ENCODE data around the gene ADK. TPM values are rescaled to one million over a fixed set of nuclear protein-coding genes. Genes with fewer than 3 reads are reported as not detected.
A peak's percentile ranks its signal among the peaks of the same experiment; 100 is the strongest.

The ADK gene
- total and polyA plus RNA-seq, 7 donors, result 17.8 to 32.3 (median 23.6) TPM

DNA sequence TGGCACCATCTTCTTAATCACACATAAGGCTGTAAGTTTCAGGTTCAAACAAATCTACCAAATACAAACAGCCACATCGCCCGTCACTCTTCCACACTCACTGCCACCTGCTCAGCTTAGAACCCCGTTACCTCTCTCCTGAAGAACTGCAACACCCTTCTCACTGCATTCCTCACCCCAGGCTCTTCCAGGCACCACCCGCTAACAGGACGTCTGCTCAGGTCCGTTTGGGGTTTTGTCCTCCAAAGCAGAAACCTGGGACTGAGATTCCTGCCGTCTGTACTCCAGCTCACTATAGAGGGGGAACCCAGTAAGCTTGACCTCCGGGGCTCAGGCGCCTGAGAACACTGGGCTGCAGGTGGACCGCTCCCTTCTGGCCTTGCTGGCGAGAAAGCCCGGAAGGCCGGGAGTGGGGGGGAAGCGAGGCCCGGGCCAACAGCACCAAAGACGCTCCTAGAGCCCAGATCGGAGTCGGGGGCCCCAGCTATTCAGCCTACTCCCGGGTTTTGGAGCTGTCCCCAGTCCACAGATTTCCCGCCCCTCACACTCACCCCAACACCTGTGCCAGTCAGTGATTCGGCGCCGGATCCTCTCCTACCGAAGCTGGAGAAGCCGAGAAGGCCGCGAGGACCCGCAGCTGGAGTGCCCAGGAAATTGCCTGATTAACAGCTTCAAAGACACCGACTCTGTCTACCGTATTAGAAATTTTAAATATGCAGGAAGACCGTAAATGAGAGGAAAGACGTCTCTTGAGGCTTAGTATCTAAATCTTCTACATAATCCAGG, 624 bp upstream of the ADK start, which contains the start of gene AP3M1:
Gene AP3M1, minus strand, starts transcription at position 625 of the 786 bp plus-strand sequence. CDS start 12,449 bp downstream, outside the sequence.
- ATAC-seq (peak; percentile 71 to 76 (median 72)), DNase-seq (peak; percentile 86 to 93)
- Histone ChIP-seq H3K4me1 (peaks cover 40% of the 10 kb centered on the region), H3K9me3 (no peaks in the 10 kb centered on the region), H3K4me3 (peak within 1 kb of the TSS; percentile 96), H3K27ac (peak within 1 kb of the TSS; percentile 96), H3K27me3 (ENCODE audit: insufficient read depth in 3 of 3, low read length in 2 of 3) (no peaks in the 10 kb centered on the region), H3K36me3 (ENCODE audit: insufficient read depth in 1 of 2, low read depth in 1 of 2) (peaks cover 0 to 30% of the 10 kb centered on the region in 2 donors)
- 0 to 1% (median 0%) methylated on average over 31 to 32 of the region's 32 CpGs for WGBS, 3 donors
- intact Hi-C loops (cut with DNase I), result no loop called here
- TF ChIP-seq, protein P1, sequence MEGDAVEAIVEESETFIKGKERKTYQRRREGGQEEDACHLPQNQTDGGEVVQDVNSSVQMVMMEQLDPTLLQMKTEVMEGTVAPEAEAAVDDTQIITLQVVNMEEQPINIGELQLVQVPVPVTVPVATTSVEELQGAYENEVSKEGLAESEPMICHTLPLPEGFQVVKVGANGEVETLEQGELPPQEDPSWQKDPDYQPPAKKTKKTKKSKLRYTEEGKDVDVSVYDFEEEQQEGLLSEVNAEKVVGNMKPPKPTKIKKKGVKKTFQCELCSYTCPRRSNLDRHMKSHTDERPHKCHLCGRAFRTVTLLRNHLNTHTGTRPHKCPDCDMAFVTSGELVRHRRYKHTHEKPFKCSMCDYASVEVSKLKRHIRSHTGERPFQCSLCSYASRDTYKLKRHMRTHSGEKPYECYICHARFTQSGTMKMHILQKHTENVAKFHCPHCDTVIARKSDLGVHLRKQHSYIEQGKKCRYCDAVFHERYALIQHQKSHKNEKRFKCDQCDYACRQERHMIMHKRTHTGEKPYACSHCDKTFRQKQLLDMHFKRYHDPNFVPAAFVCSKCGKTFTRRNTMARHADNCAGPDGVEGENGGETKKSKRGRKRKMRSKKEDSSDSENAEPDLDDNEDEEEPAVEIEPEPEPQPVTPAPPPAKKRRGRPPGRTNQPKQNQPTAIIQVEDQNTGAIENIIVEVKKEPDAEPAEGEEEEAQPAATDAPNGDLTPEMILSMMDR (IDR thresholded peaks at IDR 0.05), result no peak

DNA sequence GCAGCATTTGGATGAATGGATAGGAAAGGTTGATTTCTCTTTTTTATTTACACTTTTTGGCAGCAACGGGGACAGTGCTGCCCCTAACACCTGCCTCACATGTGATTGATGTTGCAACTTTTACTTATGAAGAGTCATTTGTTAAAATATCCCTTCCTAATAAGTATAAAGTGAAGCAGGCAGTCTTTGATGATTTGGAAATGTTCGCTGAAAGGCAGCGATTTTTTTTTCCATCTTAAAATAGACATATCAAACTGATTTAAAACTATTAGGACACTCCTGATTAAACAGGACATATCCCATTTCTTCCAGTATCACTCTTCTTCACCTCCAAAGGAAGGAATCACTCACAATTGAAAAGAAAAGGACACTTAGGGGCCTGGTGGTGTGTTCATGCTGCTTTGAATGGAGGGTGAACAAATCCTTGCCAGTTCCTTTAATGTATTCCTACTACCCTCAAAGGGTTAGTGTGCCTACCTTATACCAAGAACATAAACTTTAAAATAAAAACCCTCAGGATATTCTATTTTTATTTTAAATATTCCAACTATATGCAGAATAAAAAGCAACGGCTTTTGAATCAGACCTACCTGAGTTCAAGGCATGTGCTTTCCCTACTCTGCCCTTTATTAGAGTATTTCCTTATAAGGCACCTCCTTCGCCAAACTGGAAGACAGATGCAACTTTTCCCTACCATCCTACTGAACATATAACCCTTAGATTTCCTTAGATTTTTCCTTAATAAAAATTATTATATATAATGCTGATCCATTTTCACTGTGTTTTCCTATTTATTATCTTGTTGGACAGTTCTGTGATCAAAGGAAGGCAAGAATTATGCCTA, 1.1 kb downstream of the ADK start:
- DNase-seq (no peak), ATAC-seq (peak in 2 of 4 donors; percentile 14 to 19)
- Histone ChIP-seq H3K4me3 (peak overlapping the region; percentile 96), H3K4me1 (peaks cover 40% of the 10 kb centered on the region), H3K27me3 (ENCODE audit: insufficient read depth in 3 of 3, low read length in 2 of 3) (no peaks in the 10 kb centered on the region), H3K9me3 (no peaks in the 10 kb centered on the region), H3K27ac (peak overlapping the region; percentile 96), H3K36me3 (ENCODE audit: insufficient read depth in 1 of 2, low read depth in 1 of 2) (peaks cover 0 to 15% of the 10 kb centered on the region in 2 donors)
- 12 to 17% (median 15%) methylated on average over 5 of the region's 5 CpGs for WGBS, 3 donors
- TF ChIP-seq, protein P1 (IDR thresholded peaks at IDR 0.05), result no peak
- intact Hi-C loops (cut with DNase I), result no loop called here

DNA sequence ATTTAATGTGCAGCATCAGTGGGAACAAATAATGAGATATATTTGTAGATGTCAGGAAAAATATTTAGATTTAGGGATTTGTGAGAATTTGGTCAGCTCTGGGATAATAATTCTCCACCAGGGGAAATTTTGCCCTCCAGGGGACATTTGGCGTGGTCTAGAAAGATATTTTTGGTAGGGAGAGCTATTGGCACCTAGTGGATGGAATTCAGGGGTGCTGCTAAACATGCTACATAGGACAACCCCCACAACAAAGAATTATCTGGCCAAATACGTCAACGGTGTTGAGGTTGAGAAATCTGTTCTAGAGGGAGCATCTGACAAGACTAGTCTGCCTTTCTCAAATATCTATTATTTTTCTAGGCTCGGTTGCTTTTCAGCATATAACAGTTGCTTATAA, 2.1 kb downstream of the ADK start:
- peak overlapping the region; percentile 96 for H3K4me3 ChIP-seq
- peaks cover 0 to 8% of the 10 kb centered on the region in 2 donors for H3K36me3 ChIP-seq (ENCODE audit: insufficient read depth in 1 of 2, low read depth in 1 of 2)
- H3K4me1 ChIP-seq, result peaks cover 43% of the 10 kb centered on the region
- DNase-seq (no peak), ATAC-seq (peak in 3 of 4 donors; percentile 16 to 21 (median 18))
- H3K27me3 ChIP-seq (ENCODE audit: insufficient read depth in 3 of 3, low read length in 2 of 3), result no peaks in the 10 kb centered on the region
- 16 to 25% (median 20%) methylated on average over 4 of the region's 4 CpGs for WGBS, 3 donors
- no peaks in the 10 kb centered on the region for H3K9me3 ChIP-seq
- TF ChIP-seq, protein P1 (IDR thresholded peaks at IDR 0.05), result peak; percentile 50
- H3K27ac ChIP-seq, result peak overlapping the region; percentile 96
- intact Hi-C loops (cut with DNase I), result no loop called here

DNA sequence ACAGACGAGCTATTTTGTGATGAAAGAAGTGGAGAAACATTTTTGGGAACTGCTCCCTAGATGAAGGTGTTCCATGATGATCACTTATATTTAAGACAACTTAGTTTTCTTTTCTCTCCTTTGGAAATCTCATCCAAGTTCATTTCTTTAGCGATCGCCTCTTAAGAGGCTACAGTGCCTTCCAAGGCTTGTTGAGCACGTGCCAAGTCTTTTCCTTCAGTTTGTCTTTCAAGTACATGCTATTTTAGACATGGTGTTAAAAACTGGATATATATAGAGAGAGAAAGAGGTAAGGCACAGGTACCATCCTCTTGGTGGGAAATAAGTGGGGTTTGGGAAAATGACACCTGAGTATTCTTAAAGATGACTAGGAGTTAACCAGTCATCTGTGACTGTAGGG, 2.7 kb downstream of the ADK start:
- ATAC-seq, result no peak

More for the DNA sequence above, 2.7 kb downstream of the ADK start:
- intact Hi-C loops (cut with DNase I), result no loop called here
- no peak for DNase-seq
- Histone ChIP-seq H3K27me3 (ENCODE audit: insufficient read depth in 3 of 3, low read length in 2 of 3) (no peaks in the 10 kb centered on the region), H3K27ac (peak overlapping the region; percentile 96), H3K9me3 (no peaks in the 10 kb centered on the region), H3K36me3 (ENCODE audit: insufficient read depth in 1 of 2, low read depth in 1 of 2) (peaks cover 0 to 2% of the 10 kb centered on the region in 2 donors), H3K4me1 (peaks cover 43% of the 10 kb centered on the region), H3K4me3 (peak overlapping the region; percentile 96)
- TF ChIP-seq, protein P1 (IDR thresholded peaks at IDR 0.05), result no peak
- WGBS, 3 donors, result 30 to 65% (median 40%) methylated on average over 4 of the region's 4 CpGs
